HG02943 (cell line): ENCODE results near the gene NCK2.
"Not testable (repeated sequence)": the region's sequence is repeated elsewhere in the genome, so short reads cannot be mapped to it uniquely, and the experiment has no call there.

Source experiments
- ATAC-seq: cut with Tn5 transposase; IDR thresholded peaks from one replicate; pipeline ENCODE4 v1.9.1; 2021; ENCODE audit warnings: mild to moderate bottlenecking, low read depth, moderate library complexity; ENCODE audit not compliant: unreplicated experiment

The NCK2 gene

GRCh38 chr2:105754011-105754410 lies 9.3 kb downstream of the NCK2 start:
- no peak for ATAC-seq

- no peak for ATAC-seq
These were observed 10.3 kb downstream of the NCK2 start for GRCh38 chr2:105754994-105755393.

GRCh38 chr2:105755895-105756294 lies 11.2 kb downstream of the NCK2 start:
- ATAC-seq = no peak

GRCh38 chr2:105756435-105756834 lies 11.7 kb downstream of the NCK2 start:
- no peak for ATAC-seq

GRCh38 chr2:105756865-105757264 lies 12.2 kb downstream of the NCK2 start:
- not testable (repeated sequence) for ATAC-seq

- no peak for ATAC-seq
These were observed 12.7 kb downstream of the NCK2 start for GRCh38 chr2:105757433-105757832.

GRCh38 chr2:105760191-105760590 lies 15.5 kb downstream of the NCK2 start:
- no peak for ATAC-seq

- no peak for ATAC-seq
These were observed 16.1 kb downstream of the NCK2 start for GRCh38 chr2:105760639-105761337.

GRCh38 chr2:105761931-105762515 lies 17.3 kb downstream of the NCK2 start:
- ATAC-seq = no peak

GRCh38 chr2:105763076-105763475 lies 18.4 kb downstream of the NCK2 start:
- ATAC-seq = no peak

- no peak for ATAC-seq
These were observed 19.3 kb downstream of the NCK2 start for GRCh38 chr2:105764059-105764458.

GRCh38 chr2:105765415-105766299 lies 20.9 kb downstream of the NCK2 start:
- ATAC-seq = no peak

GRCh38 chr2:105766300-105766866 lies 21.7 kb downstream of the NCK2 start:
- ATAC-seq = no peak

GRCh38 chr2:105768176-105768575 lies 23.5 kb downstream of the NCK2 start:
- ATAC-seq = no peak

GRCh38 chr2:105768961-105769452 lies 24.3 kb downstream of the NCK2 start:
- ATAC-seq = no peak

- no peak for ATAC-seq
These were observed 24.8 kb downstream of the NCK2 start for GRCh38 chr2:105769504-105769903.

GRCh38 chr2:105770149-105770548 lies 25.4 kb downstream of the NCK2 start:
- no peak for ATAC-seq

GRCh38 chr2:105771291-105771690 lies 26.6 kb downstream of the NCK2 start:
- ATAC-seq = not testable (repeated sequence)

GRCh38 chr2:105771836-105772235 lies 27.1 kb downstream of the NCK2 start:
- ATAC-seq = no peak

GRCh38 chr2:105772362-105772761 lies 27.6 kb downstream of the NCK2 start:
- no peak for ATAC-seq

- ATAC-seq = no peak
These were observed 28.9 kb downstream of the NCK2 start for GRCh38 chr2:105773568-105773967.
